ENCODE results near the gene CHRNA3.

The CHRNA3 gene

GRCh38 chr15:78635346-78635745, 14.6 kb upstream of the CHRNA3 start:
- no peak for DNase-seq

GRCh38 chr15:78634210-78635145, 13.7 kb upstream of the CHRNA3 start:
- DNase-seq: no peak

GRCh38 chr15:78633348-78633747, 12.6 kb upstream of the CHRNA3 start:
- DNase-seq: no peak

- DNase-seq: no peak
Observed at GRCh38 chr15:78630886-78631633, 10.3 kb upstream of the CHRNA3 start.

- DNase-seq: no peak
Observed at GRCh38 chr15:78629716-78630065, 8.9 kb upstream of the CHRNA3 start.

GRCh38 chr15:78629031-78629715, 8.4 kb upstream of the CHRNA3 start:
- DNase-seq: no peak

- no peak for DNase-seq
Observed at GRCh38 chr15:78628227-78628626, 7.4 kb upstream of the CHRNA3 start.

GRCh38 chr15:78627348-78627747, 6.6 kb upstream of the CHRNA3 start:
- DNase-seq: no peak

GRCh38 chr15:78626381-78626995, 5.7 kb upstream of the CHRNA3 start:
- no peak for DNase-seq

GRCh38 chr15:78625606-78626280, 4.9 kb upstream of the CHRNA3 start:
- no peak for DNase-seq

GRCh38 chr15:78624651-78625590, 4.1 kb upstream of the CHRNA3 start:
- DNase-seq: no peak

GRCh38 chr15:78623786-78624497, 3.1 kb upstream of the CHRNA3 start:
- no peak for DNase-seq

- DNase-seq: no peak
Observed at GRCh38 chr15:78621810-78622402, 1.1 kb upstream of the CHRNA3 start.

- no peak for DNase-seq
Observed at GRCh38 chr15:78620021-78620526, 722 bp downstream of the CHRNA3 start.

GRCh38 chr15:78619022-78619950, 1.5 kb downstream of the CHRNA3 start:
- DNase-seq: no peak

- DNase-seq: peak; percentile 67 to 75
Observed at GRCh38 chr15:78618490-78618934, 2.3 kb downstream of the CHRNA3 start.

- no peak for DNase-seq
Observed at GRCh38 chr15:78618064-78618463, 2.7 kb downstream of the CHRNA3 start.

- no peak for DNase-seq
Observed at GRCh38 chr15:78617516-78617915, 3.3 kb downstream of the CHRNA3 start.

GRCh38 chr15:78617076-78617475, 3.7 kb downstream of the CHRNA3 start:
- DNase-seq: no peak

Data from Kasumi-1 (cell line).